ENCODE measurements around the gene PHYKPL.

Gene PHYKPL

GRCh38 chr5:178236126-178236525, 3.5 kb upstream of the PHYKPL start:
- no peak overlapping the region for H3K4me3 ChIP-seq (replicated peaks; ENCODE audit: insufficient read depth, low read length)
- H3K27me3 ChIP-seq (ENCODE audit: insufficient read depth, poor library complexity, severe bottlenecking), result no peaks in the 10 kb centered on the region
- DNase-seq (ENCODE audit: low read depth in 1 of 2, low spot score in 1 of 2), result no peak
- 0 out of 2 replicates have a peak, but pooled peaks have one; percentile 22 for TF ChIP-seq POLR2AphosphoS5 (IDR thresholded peaks at IDR 0.05; ENCODE audit: low read depth)
- no peak for TF ChIP-seq CTCF (IDR thresholded peaks at IDR 0.05; ENCODE audit: insufficient read depth, low read length)
- H3K27ac ChIP-seq (replicated peaks), result no peak overlapping the region

GRCh38 chr5:178235588-178235974, 3.0 kb upstream of the PHYKPL start:
- H3K4me3 ChIP-seq (replicated peaks; ENCODE audit: insufficient read depth, low read length), result no peak overlapping the region
- no peaks in the 10 kb centered on the region for H3K27me3 ChIP-seq (ENCODE audit: insufficient read depth, poor library complexity, severe bottlenecking)
- no peak overlapping the region for H3K27ac ChIP-seq (replicated peaks)
- no peak for DNase-seq (ENCODE audit: low read depth in 1 of 2, low spot score in 1 of 2)
- TF ChIP-seq REST (IDR thresholded peaks at IDR 0.05; ENCODE audit: insufficient replicate concordance, low read depth), result no peak
- TF ChIP-seq GABPA (IDR thresholded peaks at IDR 0.05; ENCODE audit: low read depth), result no peak
- no peak for TF ChIP-seq SPI1 (IDR thresholded peaks at IDR 0.05; ENCODE audit: borderline replicate concordance, low read depth)
- peak; percentile 10; the same call in 1 of the 2 replicates for TF ChIP-seq POLR2AphosphoS5 (IDR thresholded peaks at IDR 0.05; ENCODE audit: low read depth)

- Histone ChIP-seq H3K27me3 (ENCODE audit: insufficient read depth, poor library complexity, severe bottlenecking) (no peaks in the 10 kb centered on the region), H3K27ac (replicated peaks) (peak overlapping the region; percentile 37), H3K4me3 (replicated peaks; ENCODE audit: insufficient read depth, low read length) (no peak overlapping the region)
- peak in 1 of 2 experiments; percentile 76 for DNase-seq (ENCODE audit: low read depth in 1 of 2, low spot score in 1 of 2)
- TF ChIP-seq GABPA (IDR thresholded peaks at IDR 0.05; ENCODE audit: low read depth) (no peak), POLR2AphosphoS5 (IDR thresholded peaks at IDR 0.05; ENCODE audit: low read depth) (peak; percentile 17; the same call in 1 of the 2 replicates), SPI1 (IDR thresholded peaks at IDR 0.05; ENCODE audit: borderline replicate concordance, low read depth) (no peak), CTCF (IDR thresholded peaks at IDR 0.05; ENCODE audit: insufficient read depth, low read length) (peak; percentile 72), REST (IDR thresholded peaks at IDR 0.05; ENCODE audit: insufficient replicate concordance, low read depth) (no peak)
Observed at GRCh38 chr5:178234750-178235587, 2.4 kb upstream of the PHYKPL start.

GRCh38 chr5:178234121-178234749, 1.6 kb upstream of the PHYKPL start:
- DNase-seq (ENCODE audit: low read depth in 1 of 2, low spot score in 1 of 2), result no peak
- Histone ChIP-seq H3K27ac (replicated peaks) (no peak overlapping the region; the same call in 1 of the 2 replicates), H3K4me3 (replicated peaks; ENCODE audit: insufficient read depth, low read length) (no peak overlapping the region), H3K27me3 (ENCODE audit: insufficient read depth, poor library complexity, severe bottlenecking) (no peaks in the 10 kb centered on the region)
- no peak for TF ChIP-seq GABPA (IDR thresholded peaks at IDR 0.05; ENCODE audit: low read depth)
- no peak for TF ChIP-seq REST (IDR thresholded peaks at IDR 0.05; ENCODE audit: insufficient replicate concordance, low read depth)
